Lung (tissue), 12 donors: ENCODE results near the gene CYP3A7. TPM values are rescaled to one million over a fixed set of nuclear protein-coding genes. Genes with fewer than 3 reads are reported as not detected.

Source experiments
- ATAC-seq: fragments of 200-7000 bp; cut with Tn5 transposase; one replicate; pipeline ENCODE4 v1.9.1; 2020; ENCODE audit warnings: moderate number of reproducible peaks; ENCODE audit not compliant: insufficient read depth, low FRiP score
- DNase-seq, 3 donors: peaks; one replicate each; pipeline ENCODE4 v3.0.0-alpha.2; 2013 to 2017
- H3K27ac ChIP-seq, 2 donors: one replicate each; pipeline ENCODE4 v1.5.1; 2013; ENCODE audit warnings: mild to moderate bottlenecking in 2 of 2, moderate library complexity in 2 of 2, control low read depth in 1 of 2, inconsistent platforms in 1 of 2, low read depth in 1 of 2, low read length in 1 of 2
- H3K27me3 ChIP-seq, 3 donors: one replicate each; pipeline ENCODE4 v1.5.1; 2013; ENCODE audit warnings: low read length in 2 of 3; ENCODE audit not compliant: control insufficient read depth in 3 of 3, insufficient read depth in 3 of 3
- H3K36me3 ChIP-seq, 4 donors: one replicate each; pipeline ENCODE4 v1.5.1; 2013; ENCODE audit warnings: low read length in 4 of 4, mild to moderate bottlenecking in 1 of 4, moderate library complexity in 1 of 4; ENCODE audit not compliant: control insufficient read depth in 4 of 4, insufficient read depth in 4 of 4
- H3K4me1 ChIP-seq, 5 donors: one replicate each; pipeline ENCODE4 v1.5.1; 2013; ENCODE audit warnings: low read length in 5 of 5, mild to moderate bottlenecking in 2 of 5, moderate library complexity in 1 of 5; ENCODE audit not compliant: control insufficient read depth in 5 of 5, insufficient read depth in 5 of 5
- H3K4me3 ChIP-seq: one replicate; pipeline ENCODE4 v1.5.1; 2013; ENCODE audit warnings: mild to moderate bottlenecking, control low read depth, moderate library complexity
- H3K9ac ChIP-seq, 2 donors: one replicate each; pipeline ENCODE4 v1.5.1; 2013; ENCODE audit warnings: low read length in 2 of 2, control low read depth in 1 of 2; ENCODE audit not compliant: insufficient read depth in 1 of 2
- H3K9me3 ChIP-seq, 4 donors: one replicate each; pipeline ENCODE4 v1.5.1; 2013; ENCODE audit warnings: low read length in 3 of 4, mild to moderate bottlenecking in 1 of 4, moderate library complexity in 1 of 4; ENCODE audit not compliant: control insufficient read depth in 4 of 4, insufficient read depth in 3 of 4
- WGBS, 2 donors: extraction: QIAGEN DNeasy Blood & Tissue Kit; methylation state at CpG; one replicate each; pipeline ENCODE4 v1.1.7; 2013; 5-methylcytosine and 5-hydroxymethylcytosine counted together
- polyA plus RNA-seq, 2 donors: library from polyadenylated mRNA; stranded (reverse); fragments of 200-250 nt; gene quantifications; one replicate each; pipeline ENCODE4 v1.2.1, GENCODE V29; 2013
- total RNA-seq, 2 donors: library from RNA; depleted of rRNA in 1 of 2; stranded (reverse); fragments of >200 nt in 1 of 2; gene quantifications; one replicate each; pipeline ENCODE4 v1.2.1, GENCODE V29; 2014 to 2021
- TF ChIP-seq, protein P1 (sequence below): IDR thresholded peaks from 2 replicates; pipeline ENCODE4 v1.5.1; 2012; ENCODE audit warnings: mild to moderate bottlenecking; ENCODE audit errors: control extremely low read depth, extremely low read depth
- donor health status: control.
- donor health status: control.
- donor health status: Bipolar disorder and iron deficiency.
- donor health status: healthy.
- donor health status: DM: yes; HTN: yes; CAD: no.

CYP3A7 gene
- total and polyA plus RNA-seq, 4 donors: 0.19 to 0.71 (median 0.44) TPM

GRCh38 chr7:99733003-99733402 is 2.0 kb downstream of the CYP3A7 start:
- no peak for ATAC-seq
- Histone ChIP-seq H3K9ac (no peak overlapping the region), H3K27me3 (no peaks in the 10 kb centered on the region), H3K9me3 (no peaks in the 10 kb centered on the region), H3K36me3 (no peaks in the 10 kb centered on the region), H3K4me1 (peaks cover 0 to 10% (median 6%) of the 10 kb centered on the region in 5 donors), H3K27ac (no peak overlapping the region), H3K4me3 (no peak overlapping the region)
- WGBS, 2 donors: 90 to 95% methylated on average over 3 of the region's 3 CpGs
- TF ChIP-seq, protein P1, sequence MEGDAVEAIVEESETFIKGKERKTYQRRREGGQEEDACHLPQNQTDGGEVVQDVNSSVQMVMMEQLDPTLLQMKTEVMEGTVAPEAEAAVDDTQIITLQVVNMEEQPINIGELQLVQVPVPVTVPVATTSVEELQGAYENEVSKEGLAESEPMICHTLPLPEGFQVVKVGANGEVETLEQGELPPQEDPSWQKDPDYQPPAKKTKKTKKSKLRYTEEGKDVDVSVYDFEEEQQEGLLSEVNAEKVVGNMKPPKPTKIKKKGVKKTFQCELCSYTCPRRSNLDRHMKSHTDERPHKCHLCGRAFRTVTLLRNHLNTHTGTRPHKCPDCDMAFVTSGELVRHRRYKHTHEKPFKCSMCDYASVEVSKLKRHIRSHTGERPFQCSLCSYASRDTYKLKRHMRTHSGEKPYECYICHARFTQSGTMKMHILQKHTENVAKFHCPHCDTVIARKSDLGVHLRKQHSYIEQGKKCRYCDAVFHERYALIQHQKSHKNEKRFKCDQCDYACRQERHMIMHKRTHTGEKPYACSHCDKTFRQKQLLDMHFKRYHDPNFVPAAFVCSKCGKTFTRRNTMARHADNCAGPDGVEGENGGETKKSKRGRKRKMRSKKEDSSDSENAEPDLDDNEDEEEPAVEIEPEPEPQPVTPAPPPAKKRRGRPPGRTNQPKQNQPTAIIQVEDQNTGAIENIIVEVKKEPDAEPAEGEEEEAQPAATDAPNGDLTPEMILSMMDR: no peak
- DNase-seq: no peak

DNA sequence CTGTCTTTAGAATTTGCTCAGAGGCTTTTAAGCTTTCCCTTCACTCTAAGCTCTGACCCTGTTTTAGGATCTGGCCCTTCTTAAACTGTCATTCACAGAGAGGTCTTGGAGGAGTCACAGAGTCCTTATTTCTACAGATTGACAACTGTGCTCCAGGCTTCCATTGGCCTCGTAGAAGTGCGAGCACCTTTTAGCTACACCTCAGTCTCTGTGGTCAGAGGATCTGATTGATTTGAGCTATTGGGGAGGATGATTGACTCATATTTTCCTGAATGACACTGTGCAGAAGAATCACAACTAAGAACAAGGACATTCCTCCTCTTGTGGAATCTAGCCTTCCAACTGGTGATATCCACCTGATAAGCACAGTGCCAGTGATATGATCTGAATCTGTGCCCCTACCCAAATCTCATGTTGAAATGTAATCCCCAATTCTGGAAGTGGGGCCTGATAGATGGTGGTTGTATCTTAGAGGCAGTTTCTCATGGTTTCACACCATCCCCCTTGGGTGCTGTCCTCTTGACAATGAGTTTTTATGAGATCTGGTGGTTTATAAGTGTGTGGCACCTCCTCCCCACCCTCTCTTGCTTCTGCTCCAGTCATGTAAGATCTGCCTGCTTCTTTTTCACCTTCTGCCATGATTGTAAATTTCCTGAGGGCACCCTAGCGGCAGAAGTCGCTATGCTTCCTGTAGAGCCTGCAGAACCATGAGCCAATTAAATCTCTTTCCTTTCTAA is 3.2 kb downstream of the CYP3A7 start:
- TF ChIP-seq, protein P1: no peak

GRCh38 chr7:99730992-99731391 is 4.0 kb downstream of the CYP3A7 start:
- H3K9ac ChIP-seq: no peak overlapping the region
- no peaks in the 10 kb centered on the region for H3K27me3 ChIP-seq
- H3K36me3 ChIP-seq: no peaks in the 10 kb centered on the region
- peaks cover 0 to 10% (median 6%) of the 10 kb centered on the region in 5 donors for H3K4me1 ChIP-seq
- H3K9me3 ChIP-seq: no peaks in the 10 kb centered on the region
- TF ChIP-seq, protein P1: no peak
- no peak overlapping the region for H3K4me3 ChIP-seq
- DNase-seq: no peak
- ATAC-seq: no peak
- H3K27ac ChIP-seq: no peak overlapping the region
- 73 to 76% methylated on average over 3 of the region's 3 CpGs for WGBS, 2 donors

More for the DNA sequence above, 3.2 kb downstream of the CYP3A7 start:
- Histone ChIP-seq H3K4me1 (peaks cover 0 to 10% (median 6%) of the 10 kb centered on the region in 5 donors), H3K4me3 (no peak overlapping the region), H3K9ac (no peak overlapping the region), H3K27ac (no peak overlapping the region), H3K9me3 (no peaks in the 10 kb centered on the region), H3K36me3 (no peaks in the 10 kb centered on the region), H3K27me3 (no peaks in the 10 kb centered on the region)
- DNase-seq (no peak), ATAC-seq (no peak)
- 93 to 96% methylated on average over 4 of the region's 4 CpGs for WGBS, 2 donors
